Measurements from ENCODE around the gene EPHA4.

The EPHA4 gene

DNA sequence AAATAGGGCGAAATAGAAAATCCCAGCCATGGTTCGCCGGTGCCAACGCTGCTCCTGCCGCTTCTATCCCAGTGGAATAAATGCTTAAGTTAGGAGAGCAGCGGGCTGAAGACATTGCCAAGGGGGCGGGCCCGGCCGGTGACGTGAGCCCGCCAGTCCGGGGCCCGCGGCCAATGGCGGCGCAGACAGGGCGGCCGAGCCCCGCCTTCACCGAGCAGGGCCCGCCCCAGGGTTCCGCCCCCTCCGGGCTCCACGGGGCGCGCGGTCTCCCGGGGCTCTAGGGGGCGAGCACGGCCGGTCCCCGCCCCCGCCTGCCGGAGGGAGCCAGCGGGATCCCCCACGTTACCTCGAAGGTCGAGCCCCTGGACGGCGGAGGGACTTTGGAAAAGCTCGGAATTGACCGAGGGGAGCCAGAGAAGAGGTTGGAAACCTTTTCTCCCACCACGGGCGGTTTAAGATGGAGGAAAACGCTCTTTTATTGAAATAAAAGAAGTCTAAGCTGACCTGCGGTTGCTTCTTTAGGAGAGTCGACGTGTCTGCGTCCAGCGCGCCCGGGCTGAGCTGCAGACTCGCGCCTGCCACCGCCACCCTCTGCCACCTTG, at the start of gene EPHA4:
Gene EPHA4 (minus strand): TSS at position 86 of the 602 bp plus-strand sequence. CDS start 56 bp downstream, at position 30.
- in situ Hi-C loops (cut with MboI; ENCODE audit: low sequenced_read_pairs), result no loop called here

GRCh38 chr2:221618007-221618406, 45.9 kb upstream of the EPHA4 start:
- in situ Hi-C loops (cut with MboI; ENCODE audit: low sequenced_read_pairs), result no loop called here

DNA sequence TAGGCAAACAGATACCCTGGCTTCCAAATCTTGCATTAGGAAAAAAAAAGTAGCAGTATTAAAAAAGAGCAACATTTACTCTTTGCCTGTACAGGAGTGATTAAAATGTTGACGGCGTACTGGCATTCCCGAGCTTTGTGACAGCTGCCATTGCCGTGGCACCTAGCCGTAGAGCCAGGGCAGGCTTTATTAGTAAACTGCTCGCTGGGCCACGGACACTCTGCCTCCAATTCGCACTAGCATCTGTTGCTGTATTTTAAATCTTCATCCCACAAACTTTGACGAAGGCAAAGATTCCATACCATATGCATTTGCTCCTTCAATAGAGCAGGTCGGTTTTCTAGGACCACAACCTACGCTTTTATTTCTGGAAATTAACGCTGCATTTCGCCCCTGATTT, 44.5 kb upstream of the EPHA4 start:
- in situ Hi-C loops (cut with MboI; ENCODE audit: low sequenced_read_pairs), result no loop called here

DNA sequence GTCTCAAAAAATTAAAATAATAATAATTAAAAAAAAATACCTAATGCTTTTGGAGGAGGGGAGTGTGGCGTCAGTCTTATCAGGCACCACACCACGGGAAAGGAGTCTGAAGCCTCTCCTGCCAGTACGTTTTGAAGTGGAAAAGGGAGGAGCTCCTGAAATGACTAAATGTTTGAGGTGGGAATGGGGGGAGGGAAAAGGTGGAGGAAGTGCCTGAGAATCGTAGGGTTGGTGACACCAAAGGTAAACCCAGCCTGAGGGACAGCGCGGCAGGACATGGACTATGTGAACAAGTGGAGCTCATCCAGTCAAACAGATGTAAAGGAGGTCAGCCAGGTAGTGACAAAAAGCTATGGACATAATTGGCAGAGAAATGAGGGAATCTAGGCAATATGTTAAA, 42.2 kb upstream of the EPHA4 start:
- in situ Hi-C loops (cut with MboI; ENCODE audit: low sequenced_read_pairs), result no loop called here

GRCh38 chr2:221612800-221613199, 40.7 kb upstream of the EPHA4 start:
- in situ Hi-C loops (cut with MboI; ENCODE audit: low sequenced_read_pairs), result no loop called here

- in situ Hi-C loops (cut with MboI; ENCODE audit: low sequenced_read_pairs), result no loop called here
Observed at GRCh38 chr2:221612161-221612560, 40.1 kb upstream of the EPHA4 start.

DNA sequence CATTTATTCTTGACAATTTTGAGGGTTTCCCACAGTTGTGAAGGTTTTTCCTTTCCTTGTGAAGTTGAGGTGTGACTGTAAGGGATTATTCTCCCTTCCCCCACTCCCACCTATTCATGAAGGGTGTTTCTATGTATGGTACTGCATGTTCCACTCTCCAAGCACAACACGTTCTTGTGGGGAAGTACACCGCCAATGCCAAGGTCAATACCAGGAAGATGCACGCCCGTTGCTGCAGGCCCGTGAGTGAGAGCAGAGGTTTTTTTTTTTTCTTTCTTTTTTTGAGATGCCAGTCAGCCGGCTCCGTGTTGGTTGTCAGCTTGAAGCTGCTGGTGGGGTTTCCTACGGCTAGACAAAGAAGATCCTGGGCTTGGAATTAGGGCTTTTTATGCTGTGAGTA, 38.6 kb upstream of the EPHA4 start:
- in situ Hi-C loops (cut with MboI; ENCODE audit: low sequenced_read_pairs), result no loop called here

DNA sequence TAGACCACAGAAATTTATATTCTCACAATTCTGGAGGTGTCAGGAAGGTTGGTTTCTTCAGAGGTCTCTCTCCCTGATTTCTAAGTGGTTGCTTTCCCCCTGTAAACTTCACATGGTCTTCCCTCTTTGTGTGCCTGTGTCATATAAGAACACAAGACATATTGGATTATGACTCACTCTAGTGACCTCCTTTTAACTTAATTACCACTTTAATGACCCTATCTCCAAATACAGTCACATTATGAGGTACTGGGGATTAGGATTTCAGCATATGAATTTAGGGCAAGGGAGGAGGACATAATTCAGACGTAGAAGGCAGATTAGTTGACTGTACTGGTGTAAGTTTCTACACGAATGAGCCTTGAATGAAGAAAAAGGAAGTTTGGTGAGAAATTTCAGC, 38.2 kb upstream of the EPHA4 start:
- in situ Hi-C loops (cut with MboI; ENCODE audit: low sequenced_read_pairs), result no loop called here

GRCh38 chr2:221608442-221608841, 36.3 kb upstream of the EPHA4 start:
- in situ Hi-C loops (cut with MboI; ENCODE audit: low sequenced_read_pairs), result no loop called here

- in situ Hi-C loops (cut with MboI; ENCODE audit: low sequenced_read_pairs), result no loop called here
Observed at GRCh38 chr2:221606424-221606823, 34.3 kb upstream of the EPHA4 start.

DNA sequence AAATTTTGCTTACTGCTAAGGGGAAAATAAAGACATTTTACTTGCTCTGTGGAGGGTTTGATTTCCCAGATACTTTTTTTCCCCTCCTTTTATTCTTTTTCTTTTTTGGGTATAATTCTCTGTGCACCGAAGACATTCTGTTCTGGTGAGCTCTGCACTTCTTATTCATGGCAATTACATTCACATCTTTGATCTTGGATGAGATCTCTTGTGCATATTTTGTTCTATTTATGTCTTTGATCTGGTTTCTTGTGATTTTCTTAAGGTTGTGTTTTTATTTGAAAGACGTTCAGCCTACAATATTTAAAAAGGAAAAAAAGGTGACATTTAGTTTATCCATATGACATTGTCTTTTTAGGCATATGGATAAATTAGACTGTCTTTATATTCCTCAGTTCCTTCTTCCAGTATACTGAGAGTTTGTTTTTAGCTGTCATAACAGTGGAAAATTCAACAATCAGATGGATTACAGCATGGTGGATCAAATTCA, 33.7 kb upstream of the EPHA4 start:
- in situ Hi-C loops (cut with MboI; ENCODE audit: low sequenced_read_pairs), result no loop called here

- in situ Hi-C loops (cut with MboI; ENCODE audit: low sequenced_read_pairs), result no loop called here
Observed at GRCh38 chr2:221602938-221603337, 30.8 kb upstream of the EPHA4 start.

- in situ Hi-C loops (cut with MboI; ENCODE audit: low sequenced_read_pairs), result no loop called here
Observed at GRCh38 chr2:221601376-221601775, 29.3 kb upstream of the EPHA4 start.

GRCh38 chr2:221600388-221600787, 28.3 kb upstream of the EPHA4 start:
- in situ Hi-C loops (cut with MboI; ENCODE audit: low sequenced_read_pairs), result no loop called here

- in situ Hi-C loops (cut with MboI; ENCODE audit: low sequenced_read_pairs), result no loop called here
Observed at GRCh38 chr2:221596192-221596591, 24.1 kb upstream of the EPHA4 start.

GRCh38 chr2:221590861-221591365, 18.8 kb upstream of the EPHA4 start:
- in situ Hi-C loops (cut with MboI; ENCODE audit: low sequenced_read_pairs), result no loop called here

DNA sequence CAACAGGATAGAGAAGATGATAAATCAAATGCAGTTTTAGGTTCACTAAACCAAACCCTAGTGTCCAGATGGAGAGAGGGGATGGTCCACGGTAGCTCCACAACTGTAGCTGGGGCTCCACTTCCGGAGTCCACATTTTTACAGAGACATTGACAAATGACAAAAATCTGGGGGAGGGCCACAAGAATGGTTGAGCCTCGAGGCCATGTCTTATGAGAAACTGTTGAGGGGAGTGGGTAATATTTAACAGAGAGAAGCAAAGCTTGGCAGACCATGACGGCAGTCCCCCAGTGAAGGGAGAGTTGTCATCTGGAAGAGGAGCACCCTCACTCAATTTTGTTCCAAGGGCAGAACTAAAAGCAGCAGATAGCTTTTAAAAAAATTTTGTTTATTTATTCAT, 17.6 kb upstream of the EPHA4 start:
- in situ Hi-C loops (cut with MboI; ENCODE audit: low sequenced_read_pairs), result no loop called here

DNA sequence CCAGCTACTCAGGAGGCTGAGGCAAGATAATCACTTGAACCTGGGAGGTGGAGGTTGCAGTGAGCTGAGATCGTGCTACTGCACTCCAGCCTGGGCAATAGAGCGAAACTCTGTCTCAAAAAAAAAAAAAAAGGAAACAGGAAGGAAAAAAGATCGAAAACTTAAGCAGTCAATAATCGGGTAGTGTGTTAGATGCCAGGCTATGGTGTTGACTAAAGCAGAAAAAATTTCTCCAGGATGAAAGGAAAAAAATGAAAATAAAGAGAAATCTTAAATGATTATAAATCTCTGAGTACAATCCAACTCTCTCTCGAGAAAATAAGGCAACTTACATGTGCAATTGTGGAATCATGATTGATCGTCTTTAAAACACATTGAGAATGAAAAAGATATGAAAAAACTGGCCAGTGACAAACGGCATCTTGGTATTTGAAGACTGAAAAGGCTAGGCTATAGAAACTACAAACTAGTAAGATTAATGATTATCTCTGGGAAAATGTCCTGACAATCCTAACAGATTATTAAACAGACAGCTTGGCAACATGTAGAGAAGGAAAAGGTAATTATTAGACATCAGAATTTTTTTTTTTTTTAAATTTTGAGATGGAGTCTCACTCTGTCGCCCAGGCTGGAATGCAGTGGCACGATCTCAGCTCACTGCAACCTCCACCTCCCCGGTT, 16.3 kb upstream of the EPHA4 start:
- in situ Hi-C loops (cut with MboI; ENCODE audit: low sequenced_read_pairs), result no loop called here

DNA sequence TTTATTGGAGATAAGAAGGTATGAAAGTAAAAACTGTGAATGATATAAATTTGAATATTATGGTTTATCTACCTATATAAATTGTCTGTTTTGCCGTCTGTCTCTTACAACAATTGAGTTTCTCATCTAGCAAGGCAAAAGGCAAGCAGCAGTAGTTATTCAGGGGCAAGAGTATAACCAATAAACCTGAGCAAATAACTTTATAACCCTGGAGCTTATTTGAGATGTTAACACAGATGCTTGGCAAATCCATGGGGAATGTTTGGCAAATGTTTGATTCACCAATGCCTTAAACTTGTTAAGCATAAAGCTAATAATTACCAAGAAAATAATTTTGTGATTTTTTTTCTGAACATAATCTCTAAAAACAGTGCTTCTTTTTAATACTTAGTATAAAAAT, 9.9 kb upstream of the EPHA4 start:
- in situ Hi-C loops (cut with MboI; ENCODE audit: low sequenced_read_pairs), result no loop called here

DNA sequence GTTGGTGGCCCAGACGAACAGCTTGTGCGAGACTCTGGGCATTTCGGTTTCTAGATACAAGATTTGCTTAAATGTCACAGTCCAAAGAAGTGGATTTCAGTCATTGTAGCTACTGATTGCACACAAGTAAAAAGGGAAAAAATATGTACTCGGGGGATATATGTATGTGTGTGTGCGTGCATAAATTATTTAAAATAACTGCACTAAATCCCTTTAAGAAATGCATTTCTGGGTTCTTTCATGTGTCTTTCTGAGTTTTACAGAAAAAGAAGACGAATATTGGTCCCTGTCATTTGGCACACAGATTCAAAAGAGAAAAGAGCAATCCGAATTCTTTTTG, 2.1 kb upstream of the EPHA4 start:
- in situ Hi-C loops (cut with MboI; ENCODE audit: low sequenced_read_pairs), result no loop called here

DNA sequence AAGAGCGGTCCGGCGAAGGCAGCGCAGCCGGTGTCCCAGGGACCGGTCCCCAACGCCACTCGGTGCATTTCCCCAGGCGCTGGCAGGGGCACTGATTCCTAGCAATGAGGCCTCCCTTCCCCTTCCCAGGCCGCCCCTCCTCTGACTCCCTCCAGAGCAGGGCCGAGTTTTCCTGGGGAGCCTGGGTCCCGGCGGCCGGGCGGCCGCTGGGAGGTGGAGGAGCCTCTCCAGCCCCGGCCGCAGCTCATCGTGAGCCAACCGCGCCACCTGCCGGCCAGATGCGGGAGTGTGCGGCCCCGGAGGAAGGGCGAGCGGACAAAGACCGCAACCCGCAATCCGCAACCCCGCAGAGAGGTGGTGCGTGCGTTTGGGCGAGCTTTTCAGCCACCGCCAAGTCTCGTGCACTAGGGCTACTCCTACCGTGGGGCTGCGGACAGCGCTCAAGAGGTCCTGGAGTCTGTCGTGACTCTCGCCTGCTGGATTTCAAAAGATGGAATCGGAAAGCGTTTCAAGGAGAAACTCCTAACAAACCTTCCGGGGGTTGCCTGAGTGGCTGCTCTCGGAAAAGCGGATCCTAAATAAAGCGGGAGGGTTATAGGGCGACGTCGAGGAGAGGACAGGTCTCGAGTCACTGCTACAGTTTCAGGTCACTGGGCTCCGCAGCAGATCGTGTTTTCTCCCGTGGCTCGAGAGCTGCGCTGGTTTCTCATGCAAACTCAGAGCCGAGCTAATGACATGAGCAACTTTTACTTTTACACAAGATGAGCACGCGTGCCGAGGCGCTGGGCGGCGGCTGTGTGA, 1.5 kb upstream of the EPHA4 start:
- in situ Hi-C loops (cut with MboI; ENCODE audit: low sequenced_read_pairs), result no loop called here

Measured in HL-60/S4 treated with phorbol 12-myristate 13-acetate at 8.2 ng/mL for 4 days and 3 days (cell line).